PC-3 (cell line): ENCODE data around the gene PIGS. TPM values are rescaled to one million over a fixed set of nuclear protein-coding genes. Genes with fewer than 3 reads are reported as not detected.

Experiments used
- ATAC-seq: fragments of 200-7000 bp; cut with Tn5 transposase; 2 replicates; pipeline ENCODE4 v1.9.1; 2020; ENCODE audit warnings: mild to moderate bottlenecking, moderate library complexity
- BruUV-seq: library from RNA; stranded (reverse); fragments of 400-500 nt; replicated peaks from 2 replicates; lab custom pipeline; 2021; lab: Mats Ljungman, UMichigan
- CTCF ChIA-PET: fragments of 300-600 bp; sonication (Branson Sonifier 250); formaldehyde crosslinking; loops from one replicate; lab custom pipeline; 2022; ENCODE audit warnings: antibody characterized with exemption; lab: Charles Lee
- POLR2A ChIA-PET: fragments of 300-600 bp; sonication (Branson Sonifier 250); formaldehyde crosslinking; loops from one replicate; lab custom pipeline; 2022; ENCODE audit warnings: antibody characterized with exemption; ENCODE audit not compliant: unreplicated experiment; lab: Charles Lee
- DNase-seq: peaks from one replicate; pipeline ENCODE4 v3.0.0-alpha.2; 2015
- H2AFZ ChIP-seq: fragments of 300-600 bp; sonication (generic); 2 replicates; pipeline ENCODE4 v1.6.0; 2016; ENCODE audit warnings: antibody characterized with exemption, low read length
- H3F3A ChIP-seq: fragments of 300-600 bp; sonication (generic); one replicate; pipeline ENCODE4 v1.6.0; 2017; ENCODE audit warnings: antibody characterized with exemption, low read length, control low read depth, mild to moderate bottlenecking; ENCODE audit not compliant: unreplicated experiment
- H3K27ac ChIP-seq: fragments of 300-600 bp; sonication (generic); 2 replicates; pipeline ENCODE4 v1.5.1; 2016; ENCODE audit warnings: mild to moderate bottlenecking, low read length
- H3K27me3 ChIP-seq: fragments of 300-600 bp; sonication (generic); 2 replicates; pipeline ENCODE4 v1.6.1; 2016; ENCODE audit warnings: low read length, mixed read lengths
- H3K36me3 ChIP-seq: fragments of 300-600 bp; sonication (generic); 2 replicates; pipeline ENCODE4 v1.6.1; 2016; ENCODE audit warnings: low read depth, mixed run types, low read length, mixed read lengths
- H3K4me1 ChIP-seq: fragments of 300-600 bp; sonication (generic); 2 replicates; pipeline ENCODE4 v1.5.1; 2016; ENCODE audit warnings: low read length; ENCODE audit not compliant: insufficient read depth
- H3K4me2 ChIP-seq: fragments of 300-600 bp; sonication (generic); 2 replicates; pipeline ENCODE4 v1.6.0; 2016; ENCODE audit warnings: low read length
- H3K4me3 ChIP-seq: fragments of 300-600 bp; sonication (generic); 2 replicates; pipeline ENCODE4 v1.5.1; 2016; ENCODE audit warnings: mild to moderate bottlenecking, low read length, mixed read lengths
- H3K79me2 ChIP-seq: fragments of 300-600 bp; sonication (generic); 2 replicates; pipeline ENCODE4 v1.6.1; 2017; ENCODE audit warnings: low read length, mixed read lengths
- H3K9ac ChIP-seq: fragments of 300-600 bp; sonication (generic); 2 replicates; pipeline ENCODE4 v1.6.0; 2016; ENCODE audit warnings: mild to moderate bottlenecking, low read length
- H3K9me2 ChIP-seq: fragments of 300-600 bp; sonication (generic); replicated peaks from 2 replicates; pipeline ENCODE4 v1.6.1; 2016; ENCODE audit warnings: mixed run types, low read length, mixed read lengths
- H3K9me3 ChIP-seq: fragments of 300-600 bp; sonication (generic); 2 replicates; pipeline ENCODE4 v1.6.1; 2016; ENCODE audit warnings: low read length, mixed read lengths
- H4K20me1 ChIP-seq: fragments of 300-600 bp; sonication (generic); 2 replicates; pipeline ENCODE4 v1.6.1; 2016; ENCODE audit warnings: low read length, mixed read lengths
- CTCF ChIP-seq: fragments of 300-600 bp; sonication (generic); conservative IDR thresholded peaks from 2 replicates; pipeline ENCODE4 v1.5.1; 2017; ENCODE audit warnings: antibody characterized with exemption, low read depth, mild to moderate bottlenecking, low read length
- EZH2 ChIP-seq: fragments of 300-600 bp; sonication (generic); IDR thresholded peaks from one replicate; pipeline ENCODE4 v1.6.1; 2017; ENCODE audit warnings: antibody characterized with exemption, mild to moderate bottlenecking, low read length; ENCODE audit not compliant: unreplicated experiment
- EZH2phosphoT487 ChIP-seq: fragments of 300-600 bp; sonication (generic); IDR thresholded peaks from 2 replicates; pipeline ENCODE4 v1.6.1; 2018; ENCODE audit warnings: mild to moderate bottlenecking, antibody characterized with exemption, low read length, borderline replicate concordance
- intact Hi-C: fragments of 100-400 bp; cut with micrococcal nuclease; formaldehyde crosslinking; loops from 2 replicates; pipeline ENCODE4 v1.9.0; 2023
- total RNA-seq: library from RNA; depleted of rRNA; stranded (reverse); fragments of >200 nt; gene quantifications from 2 replicates; pipeline ENCODE4 v1.2.3, GENCODE V29; 2014

The PIGS gene
- total RNA-seq, 1 experiment from 2014 or later, result 15.8 TPM

- no peak overlapping the region for H2AFZ ChIP-seq
- peaks cover 23% of the 10 kb centered on the region for H3K79me2 ChIP-seq
- no TSS peak for BruUV-seq
- H3K9ac ChIP-seq, result no peak overlapping the region
- no peak for ATAC-seq
- H3K4me1 ChIP-seq, result peaks cover 15% of the 10 kb centered on the region
- no peaks in the 10 kb centered on the region for H3K9me3 ChIP-seq
- POLR2A ChIA-PET, result no interaction called here
- no peaks in the 10 kb centered on the region for H3F3A ChIP-seq
- H3K27me3 ChIP-seq, result no peaks in the 10 kb centered on the region
- no peak overlapping the region for H3K4me2 ChIP-seq
- intact Hi-C loops, result no loop called here
- H4K20me1 ChIP-seq, result no peaks in the 10 kb centered on the region
- TF ChIP-seq CTCF (no peak), EZH2phosphoT487 (no peak), EZH2 (no peak)
- CTCF ChIA-PET, result no interaction called here
- no peak overlapping the region for H3K27ac ChIP-seq
- no peak overlapping the region for H3K4me3 ChIP-seq
- no peaks in the 10 kb centered on the region; the same call in 1 of the 2 replicates for H3K36me3 ChIP-seq
- DNase-seq, result no peak
- H3K9me2 ChIP-seq, result no peaks in the 10 kb centered on the region
These were observed 2.2 kb upstream of the PIGS start for GRCh38 chr17:28573521-28573920.

GRCh38 chr17:28573040-28573380 is 1.7 kb upstream of the PIGS start:
- H3K4me3 ChIP-seq, result no peak overlapping the region
- H3K9me2 ChIP-seq, result no peaks in the 10 kb centered on the region
- peaks cover 15% of the 10 kb centered on the region for H3K4me1 ChIP-seq
- no peak for TF ChIP-seq EZH2phosphoT487
- no peak for TF ChIP-seq EZH2
- TF ChIP-seq CTCF, result no peak
- no peak overlapping the region for H3K4me2 ChIP-seq
- H4K20me1 ChIP-seq, result no peaks in the 10 kb centered on the region
- ATAC-seq (no peak), DNase-seq (no peak)
- no TSS peak for BruUV-seq
- H2AFZ ChIP-seq, result no peak overlapping the region
- no peaks in the 10 kb centered on the region; the same call in 1 of the 2 replicates for H3K36me3 ChIP-seq
- H3K9ac ChIP-seq, result no peak overlapping the region
- H3K79me2 ChIP-seq, result peaks cover 23% of the 10 kb centered on the region
- intact Hi-C loops, result no loop called here
- H3K9me3 ChIP-seq, result no peaks in the 10 kb centered on the region
- H3K27ac ChIP-seq, result no peak overlapping the region
- CTCF ChIA-PET, result no interaction called here
- H3K27me3 ChIP-seq, result no peaks in the 10 kb centered on the region
- POLR2A ChIA-PET, result no interaction called here
- H3F3A ChIP-seq, result no peaks in the 10 kb centered on the region

- Histone ChIP-seq H3K36me3 (no peaks in the 10 kb centered on the region; the same call in 1 of the 2 replicates), H4K20me1 (no peaks in the 10 kb centered on the region), H3K9me2 (no peaks in the 10 kb centered on the region), H3K4me3 (peak overlapping the region; percentile 98), H3K27ac (no peak overlapping the region), H3F3A (no peaks in the 10 kb centered on the region), H3K4me1 (peaks cover 15% of the 10 kb centered on the region), H3K27me3 (no peaks in the 10 kb centered on the region), H2AFZ (peak overlapping the region; percentile 97), H3K79me2 (peaks cover 23% of the 10 kb centered on the region), H3K9ac (peak overlapping the region; percentile 64; the same call in 1 of the 2 replicates), H3K9me3 (no peaks in the 10 kb centered on the region), H3K4me2 (peak overlapping the region; percentile 91)
- BruUV-seq, result no TSS peak
- TF ChIP-seq EZH2 (no peak), CTCF (no peak), EZH2phosphoT487 (no peak)
- ChIA-PET POLR2A (no interaction called here), CTCF (no interaction called here)
- no peak for ATAC-seq
- DNase-seq, result no peak
- intact Hi-C loops, result no loop called here
These were observed 1.1 kb upstream of the PIGS start for GRCh38 chr17:28572259-28573039.
